Measurements from ENCODE around the gene SERTAD4. TPM values are rescaled to one million over a fixed set of nuclear protein-coding genes. Genes with fewer than 3 reads are reported as not detected.

SERTAD4 gene
- polyA plus RNA-seq, 3 donors, result not detected

GRCh38 chr1:210246447-210246846, 13.9 kb downstream of the SERTAD4 start:
- Mint-ChIP-seq H3K4me1 (peaks cover 10% of the 10 kb centered on the region), H3K27ac (no peak overlapping the region), H3K36me3 (no peaks in the 10 kb centered on the region), H3K9me3 (peaks cover 0 to 9% (median 3%) of the 10 kb centered on the region in 7 donors), H3K27me3 (ENCODE audit: low read depth in 3 of 3) (peaks cover 19 to 56% (median 30%) of the 10 kb centered on the region in 3 donors), H3K4me3 (no peak overlapping the region)
- H3K27me3 ChIP-seq (ENCODE audit: control insufficient read depth in 2 of 2, insufficient read depth in 2 of 2, low read length in 2 of 2), result peaks cover 28 to 36% of the 10 kb centered on the region in 2 donors
- intact Hi-C loops (cut with micrococcal nuclease), result no loop called here
- DNase-seq, result no peak
- H2AFZ ChIP-seq (ENCODE audit: insufficient read depth, low read depth, low read length, poor library complexity, severe bottlenecking), result no peak overlapping the region
- H3K4me1 ChIP-seq (ENCODE audit: control insufficient read depth in 1 of 2, insufficient read depth in 2 of 2, low read length in 2 of 2), result peaks cover 3 to 11% of the 10 kb centered on the region in 2 donors
- no peak overlapping the region for H3K9ac ChIP-seq (ENCODE audit: insufficient read depth, low read length, poor library complexity, severe bottlenecking)
- WGBS (ENCODE audit: insufficient coverage), result 0% methylated on average over 2 of the region's 6 CpGs
- H4K20me1 ChIP-seq (ENCODE audit: insufficient read depth, low read length), result no peaks in the 10 kb centered on the region
- H3K9me3 ChIP-seq (replicated peaks in 1 of 2; ENCODE audit: control insufficient read depth in 1 of 2, insufficient read depth in 1 of 2, low read length in 2 of 2), result peaks cover 0 to 15% of the 10 kb centered on the region in 2 donors
- no peak overlapping the region for H3K27ac ChIP-seq (ENCODE audit: low read depth in 1 of 2, low read length in 2 of 2)
- no peaks in the 10 kb centered on the region for H3K79me2 ChIP-seq (ENCODE audit: insufficient read depth, low read length)
- H3K36me3 ChIP-seq (replicated peaks in 1 of 2; ENCODE audit: control insufficient read depth in 1 of 2, insufficient read depth in 2 of 2, low read length in 2 of 2), result no peaks in the 10 kb centered on the region
- H3K4me3 ChIP-seq (replicated peaks in 1 of 3; ENCODE audit: low read depth in 2 of 3, low read length in 3 of 3), result no peak overlapping the region
- H3K4me2 ChIP-seq (replicated peaks; ENCODE audit: extremely low read depth, low read length, poor library complexity, severe bottlenecking), result no peak overlapping the region
- TF ChIP-seq, protein P1, sequence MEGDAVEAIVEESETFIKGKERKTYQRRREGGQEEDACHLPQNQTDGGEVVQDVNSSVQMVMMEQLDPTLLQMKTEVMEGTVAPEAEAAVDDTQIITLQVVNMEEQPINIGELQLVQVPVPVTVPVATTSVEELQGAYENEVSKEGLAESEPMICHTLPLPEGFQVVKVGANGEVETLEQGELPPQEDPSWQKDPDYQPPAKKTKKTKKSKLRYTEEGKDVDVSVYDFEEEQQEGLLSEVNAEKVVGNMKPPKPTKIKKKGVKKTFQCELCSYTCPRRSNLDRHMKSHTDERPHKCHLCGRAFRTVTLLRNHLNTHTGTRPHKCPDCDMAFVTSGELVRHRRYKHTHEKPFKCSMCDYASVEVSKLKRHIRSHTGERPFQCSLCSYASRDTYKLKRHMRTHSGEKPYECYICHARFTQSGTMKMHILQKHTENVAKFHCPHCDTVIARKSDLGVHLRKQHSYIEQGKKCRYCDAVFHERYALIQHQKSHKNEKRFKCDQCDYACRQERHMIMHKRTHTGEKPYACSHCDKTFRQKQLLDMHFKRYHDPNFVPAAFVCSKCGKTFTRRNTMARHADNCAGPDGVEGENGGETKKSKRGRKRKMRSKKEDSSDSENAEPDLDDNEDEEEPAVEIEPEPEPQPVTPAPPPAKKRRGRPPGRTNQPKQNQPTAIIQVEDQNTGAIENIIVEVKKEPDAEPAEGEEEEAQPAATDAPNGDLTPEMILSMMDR (IDR thresholded peaks at IDR 0.05), result no peak

DNA sequence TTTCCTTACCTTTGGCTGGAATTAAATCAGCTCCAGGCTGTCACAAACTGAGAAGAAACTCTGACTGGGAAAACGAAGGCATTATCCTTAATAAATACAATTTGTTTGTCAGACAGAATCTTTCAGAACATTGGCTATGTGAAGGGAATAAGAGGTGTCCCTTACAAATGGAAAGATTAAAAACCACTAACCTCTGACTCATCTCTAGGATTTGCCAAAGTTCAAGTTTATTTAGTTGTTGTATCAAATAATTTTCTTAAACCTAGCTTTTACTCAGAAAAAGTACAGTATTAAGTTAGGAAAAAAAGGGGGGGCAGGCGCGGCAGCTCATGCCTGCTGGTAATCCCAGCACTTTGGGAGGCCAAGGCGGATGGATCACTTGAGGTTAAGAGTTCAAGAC, 15.7 kb downstream of the SERTAD4 start:
- no peaks in the 10 kb centered on the region for H3K36me3 ChIP-seq (replicated peaks in 1 of 2; ENCODE audit: control insufficient read depth in 1 of 2, insufficient read depth in 2 of 2, low read length in 2 of 2)
- peaks cover 0 to 16% of the 10 kb centered on the region in 2 donors for H3K9me3 ChIP-seq (replicated peaks in 1 of 2; ENCODE audit: control insufficient read depth in 1 of 2, insufficient read depth in 1 of 2, low read length in 2 of 2)
- peaks cover 0 to 13% (median 9%) of the 10 kb centered on the region in 7 donors for H3K9me3 Mint-ChIP-seq
- H4K20me1 ChIP-seq (ENCODE audit: insufficient read depth, low read length), result no peaks in the 10 kb centered on the region
- TF ChIP-seq, protein P1 (IDR thresholded peaks at IDR 0.05), result no peak
- H3K36me3 Mint-ChIP-seq, result peaks cover 0 to 3% of the 10 kb centered on the region in 2 donors
- H3K27me3 Mint-ChIP-seq (ENCODE audit: low read depth in 3 of 3), result peaks cover 34 to 64% (median 47%) of the 10 kb centered on the region in 3 donors
- no peak overlapping the region for H3K4me2 ChIP-seq (replicated peaks; ENCODE audit: extremely low read depth, low read length, poor library complexity, severe bottlenecking)
- no peak overlapping the region for H3K27ac ChIP-seq (ENCODE audit: low read depth in 1 of 2, low read length in 2 of 2)
- peaks cover 18% of the 10 kb centered on the region for H3K4me1 Mint-ChIP-seq
- no peak overlapping the region for H3K27ac Mint-ChIP-seq
- H3K4me3 ChIP-seq (replicated peaks in 1 of 3; ENCODE audit: low read depth in 2 of 3, low read length in 3 of 3), result no peak overlapping the region
- no peak overlapping the region for H2AFZ ChIP-seq (ENCODE audit: insufficient read depth, low read depth, low read length, poor library complexity, severe bottlenecking)
- no peak for DNase-seq
- peaks cover 38 to 47% of the 10 kb centered on the region in 2 donors for H3K27me3 ChIP-seq (ENCODE audit: control insufficient read depth in 2 of 2, insufficient read depth in 2 of 2, low read length in 2 of 2)
- H3K4me3 Mint-ChIP-seq, result no peak overlapping the region
- 100% methylated on average over 1 of the region's 4 CpGs for WGBS (ENCODE audit: insufficient coverage)
- H3K4me1 ChIP-seq (ENCODE audit: control insufficient read depth in 1 of 2, insufficient read depth in 2 of 2, low read length in 2 of 2), result peaks cover 10 to 19% of the 10 kb centered on the region in 2 donors
- intact Hi-C loops (cut with micrococcal nuclease), result no loop called here
- no peak overlapping the region for H3K9ac ChIP-seq (ENCODE audit: insufficient read depth, low read length, poor library complexity, severe bottlenecking)
- H3K79me2 ChIP-seq (ENCODE audit: insufficient read depth, low read length), result no peaks in the 10 kb centered on the region

All from CD14-positive monocyte (primary cell).